KMS-11 (cell line): Measurements from ENCODE around the gene PES1.

ENCODE experiments used
- H2AFZ ChIP-seq: fragments of 200-600 bp; sonication (generic); 2 replicates; pipeline ENCODE4 v1.6.1; 2016; ENCODE audit warnings: antibody characterized with exemption, mixed run types, low read depth
- H3K27ac ChIP-seq: fragments of 200-600 bp; sonication (generic); 2 replicates; pipeline ENCODE4 v1.6.1; 2016; ENCODE audit warnings: mild to moderate bottlenecking, mixed run types
- H3K27me3 ChIP-seq: fragments of 200-600 bp; sonication (generic); 2 replicates; pipeline ENCODE4 v1.6.1; 2017; ENCODE audit warnings: mild to moderate bottlenecking, low read depth, mixed run types, moderate library complexity; ENCODE audit not compliant: insufficient read depth
- H3K36me3 ChIP-seq: fragments of 200-600 bp; sonication (generic); 2 replicates; pipeline ENCODE4 v1.6.1; 2017; ENCODE audit warnings: mild to moderate bottlenecking, mixed run types; ENCODE audit not compliant: insufficient read depth
- H3K4me1 ChIP-seq: fragments of 200-600 bp; sonication (generic); 2 replicates; pipeline ENCODE4 v1.6.1; 2016; ENCODE audit warnings: mild to moderate bottlenecking, low read depth, mixed run types; ENCODE audit not compliant: poor library complexity, severe bottlenecking
- H3K4me2 ChIP-seq: fragments of 200-600 bp; sonication (generic); 2 replicates; pipeline ENCODE4 v1.7.0; 2016; ENCODE audit warnings: mild to moderate bottlenecking, mixed run types
- H3K4me3 ChIP-seq: fragments of 200-600 bp; sonication (generic); IDR thresholded peaks from 2 replicates; pipeline ENCODE4 v1.6.1; 2017; ENCODE audit warnings: low read depth, low read length, mixed read lengths; ENCODE audit not compliant: insufficient read depth
- H3K79me2 ChIP-seq: fragments of 200-600 bp; sonication (generic); 2 replicates; pipeline ENCODE4 v1.6.1; 2016; ENCODE audit warnings: low read depth, mixed run types; ENCODE audit not compliant: insufficient read depth
- H3K9ac ChIP-seq: fragments of 200-600 bp; sonication (generic); 2 replicates; pipeline ENCODE4 v1.6.1; 2016; ENCODE audit warnings: mild to moderate bottlenecking, mixed run types
- H4K20me1 ChIP-seq: fragments of 200-600 bp; sonication (generic); 2 replicates; pipeline ENCODE4 v1.6.1; 2016; ENCODE audit warnings: mild to moderate bottlenecking, mixed run types; ENCODE audit not compliant: insufficient read depth
- TF ChIP-seq, protein P1 (sequence below): fragments of 200-600 bp; sonication (generic); conservative IDR thresholded peaks from 2 replicates; pipeline ENCODE4 v1.6.1; 2017; ENCODE audit warnings: low read depth, mild to moderate bottlenecking, antibody characterized with exemption, low read length, moderate library complexity, mixed read lengths

The PES1 gene

DNA sequence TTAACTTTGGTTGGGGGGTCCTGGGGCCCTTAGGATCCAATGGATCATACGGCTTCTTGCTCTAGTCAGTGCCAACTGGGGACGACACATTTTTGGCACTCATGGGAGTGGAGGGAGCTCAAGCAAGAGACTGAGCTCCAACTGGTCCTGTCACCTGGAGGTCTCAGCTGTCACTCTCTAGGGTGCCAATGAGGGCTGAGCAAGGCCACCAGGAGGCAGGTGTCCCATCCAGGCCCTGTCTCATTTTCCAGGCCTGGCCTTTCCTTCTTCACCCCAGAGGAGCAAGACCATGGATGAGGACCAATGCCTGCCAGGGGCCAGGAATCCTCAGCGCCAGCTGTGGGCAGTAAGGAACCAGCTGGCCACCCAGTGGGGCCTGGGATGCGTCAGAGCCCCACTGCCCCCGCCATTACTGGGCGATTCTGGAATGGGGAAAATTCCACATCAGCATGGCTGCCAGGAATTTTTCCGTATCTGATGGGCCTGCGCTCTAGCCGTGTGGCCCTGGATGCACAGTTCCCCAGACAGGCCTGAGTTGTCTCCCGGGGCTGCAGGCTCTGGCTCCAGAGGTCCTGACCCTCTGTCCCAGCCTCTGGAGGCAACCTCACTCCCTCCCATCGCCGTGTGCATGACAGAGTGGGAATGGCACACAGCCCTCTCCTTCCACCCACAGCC lies 16.6 kb downstream of the PES1 start:
- Histone ChIP-seq H4K20me1 (no peaks in the 10 kb centered on the region), H2AFZ (no peak overlapping the region), H3K36me3 (no peaks in the 10 kb centered on the region; the same call in 1 of the 2 replicates), H3K4me1 (no peaks in the 10 kb centered on the region), H3K4me3 (no peak overlapping the region), H3K9ac (no peak overlapping the region), H3K79me2 (no peaks in the 10 kb centered on the region), H3K27me3 (peaks cover 2% of the 10 kb centered on the region; the same call in 1 of the 2 replicates), H3K27ac (no peak overlapping the region), H3K4me2 (no peak overlapping the region)
- TF ChIP-seq, protein P1, sequence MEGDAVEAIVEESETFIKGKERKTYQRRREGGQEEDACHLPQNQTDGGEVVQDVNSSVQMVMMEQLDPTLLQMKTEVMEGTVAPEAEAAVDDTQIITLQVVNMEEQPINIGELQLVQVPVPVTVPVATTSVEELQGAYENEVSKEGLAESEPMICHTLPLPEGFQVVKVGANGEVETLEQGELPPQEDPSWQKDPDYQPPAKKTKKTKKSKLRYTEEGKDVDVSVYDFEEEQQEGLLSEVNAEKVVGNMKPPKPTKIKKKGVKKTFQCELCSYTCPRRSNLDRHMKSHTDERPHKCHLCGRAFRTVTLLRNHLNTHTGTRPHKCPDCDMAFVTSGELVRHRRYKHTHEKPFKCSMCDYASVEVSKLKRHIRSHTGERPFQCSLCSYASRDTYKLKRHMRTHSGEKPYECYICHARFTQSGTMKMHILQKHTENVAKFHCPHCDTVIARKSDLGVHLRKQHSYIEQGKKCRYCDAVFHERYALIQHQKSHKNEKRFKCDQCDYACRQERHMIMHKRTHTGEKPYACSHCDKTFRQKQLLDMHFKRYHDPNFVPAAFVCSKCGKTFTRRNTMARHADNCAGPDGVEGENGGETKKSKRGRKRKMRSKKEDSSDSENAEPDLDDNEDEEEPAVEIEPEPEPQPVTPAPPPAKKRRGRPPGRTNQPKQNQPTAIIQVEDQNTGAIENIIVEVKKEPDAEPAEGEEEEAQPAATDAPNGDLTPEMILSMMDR, result no peak

DNA sequence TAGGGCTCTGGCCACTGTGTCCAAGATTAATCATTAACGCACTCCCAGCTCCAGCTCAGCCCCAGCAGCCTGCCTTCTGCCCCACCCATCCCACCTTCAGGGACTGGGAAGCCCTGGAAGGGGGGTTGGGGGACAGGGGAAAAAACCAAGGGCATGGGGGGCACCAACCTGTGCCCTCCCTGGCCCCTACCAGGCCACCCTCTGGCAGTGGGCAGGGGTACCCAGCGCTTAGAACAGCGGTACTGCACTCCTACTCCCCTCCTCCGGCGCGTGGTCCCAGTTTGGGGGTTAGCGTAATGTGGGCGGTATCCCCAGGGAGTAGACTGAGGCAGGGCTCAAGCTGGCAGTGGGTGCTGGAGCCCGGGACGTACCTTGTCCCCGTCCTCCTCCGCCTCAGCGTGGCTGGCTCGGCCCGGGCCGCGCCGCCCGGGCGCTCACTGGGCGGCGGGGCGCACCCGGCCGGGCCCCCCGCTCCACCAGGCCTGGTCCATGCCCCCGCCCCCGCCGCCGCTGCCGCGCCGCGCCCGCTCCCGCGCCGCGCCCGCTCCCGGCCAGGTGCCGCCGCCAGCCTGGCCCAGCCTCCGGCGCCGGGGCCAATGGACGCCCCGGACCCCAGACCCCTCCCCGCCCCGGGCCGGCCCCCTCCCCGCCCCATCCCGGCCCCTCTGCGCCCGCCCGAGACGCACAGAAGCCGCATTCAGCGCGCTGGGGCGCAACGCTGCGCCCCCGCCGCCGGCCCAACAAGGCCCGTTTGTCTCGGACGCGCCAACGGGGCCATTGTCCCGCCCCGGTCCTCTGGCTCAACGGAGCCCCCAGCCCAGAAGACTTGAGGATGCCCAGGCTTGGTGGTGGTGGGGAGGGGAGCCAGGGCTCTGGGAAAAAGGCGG lies 17.4 kb downstream of the PES1 start, which contains the start of gene GAL3ST1:
Gene GAL3ST1, minus strand, starts transcription at position 571 of the 887 bp plus-strand sequence. CDS start 17,273 bp downstream, outside the sequence.
- no peak within 1 kb of the TSS for H3K9ac ChIP-seq
- H3K4me2 ChIP-seq, result no peak within 1 kb of the TSS
- no peaks in the 10 kb centered on the region for H4K20me1 ChIP-seq
- TF ChIP-seq, protein P1, result no peak
- H3K36me3 ChIP-seq, result no peaks in the 10 kb centered on the region
- no peaks in the 10 kb centered on the region for H3K79me2 ChIP-seq
- H3K27ac ChIP-seq, result no peak within 1 kb of the TSS
- H3K27me3 ChIP-seq, result peaks cover 5% of the 10 kb centered on the region; the same call in 1 of the 2 replicates
- no peak within 1 kb of the TSS for H3K4me3 ChIP-seq
- H3K4me1 ChIP-seq, result no peaks in the 10 kb centered on the region
- H2AFZ ChIP-seq, result no peak within 1 kb of the TSS

DNA sequence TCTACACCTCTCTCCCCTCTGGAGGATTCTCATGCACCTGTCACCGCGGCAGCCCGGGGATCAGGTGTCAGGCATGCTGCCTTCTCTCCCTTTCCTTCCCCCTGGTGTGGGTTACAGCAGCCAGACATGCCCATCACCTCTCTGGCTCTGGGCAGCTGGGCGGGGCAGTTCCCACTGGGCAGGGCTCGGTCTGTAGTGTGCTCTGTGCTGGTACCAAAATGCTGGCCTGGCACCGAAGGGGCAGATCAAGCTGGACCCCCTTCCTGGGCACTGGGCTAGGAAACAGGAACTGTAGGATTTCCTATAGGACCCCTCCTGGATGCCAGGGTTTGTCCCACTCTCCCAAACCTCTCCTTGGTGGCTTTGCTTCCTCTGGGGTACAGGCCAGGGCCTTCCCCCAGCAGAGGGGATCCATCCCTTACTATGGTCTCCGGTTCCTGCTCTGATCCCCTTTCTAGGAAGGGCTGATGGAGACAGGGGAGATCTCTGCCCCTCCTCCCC lies 18.1 kb downstream of the PES1 start:
- Histone ChIP-seq H3K36me3 (no peaks in the 10 kb centered on the region), H3K4me2 (no peak overlapping the region), H3K27me3 (peaks cover 5% of the 10 kb centered on the region; the same call in 1 of the 2 replicates), H3K79me2 (no peaks in the 10 kb centered on the region), H3K27ac (no peak overlapping the region), H3K4me1 (no peaks in the 10 kb centered on the region), H3K9ac (no peak overlapping the region), H2AFZ (no peak overlapping the region), H3K4me3 (no peak overlapping the region), H4K20me1 (no peaks in the 10 kb centered on the region)
- TF ChIP-seq, protein P1, result no peak

DNA sequence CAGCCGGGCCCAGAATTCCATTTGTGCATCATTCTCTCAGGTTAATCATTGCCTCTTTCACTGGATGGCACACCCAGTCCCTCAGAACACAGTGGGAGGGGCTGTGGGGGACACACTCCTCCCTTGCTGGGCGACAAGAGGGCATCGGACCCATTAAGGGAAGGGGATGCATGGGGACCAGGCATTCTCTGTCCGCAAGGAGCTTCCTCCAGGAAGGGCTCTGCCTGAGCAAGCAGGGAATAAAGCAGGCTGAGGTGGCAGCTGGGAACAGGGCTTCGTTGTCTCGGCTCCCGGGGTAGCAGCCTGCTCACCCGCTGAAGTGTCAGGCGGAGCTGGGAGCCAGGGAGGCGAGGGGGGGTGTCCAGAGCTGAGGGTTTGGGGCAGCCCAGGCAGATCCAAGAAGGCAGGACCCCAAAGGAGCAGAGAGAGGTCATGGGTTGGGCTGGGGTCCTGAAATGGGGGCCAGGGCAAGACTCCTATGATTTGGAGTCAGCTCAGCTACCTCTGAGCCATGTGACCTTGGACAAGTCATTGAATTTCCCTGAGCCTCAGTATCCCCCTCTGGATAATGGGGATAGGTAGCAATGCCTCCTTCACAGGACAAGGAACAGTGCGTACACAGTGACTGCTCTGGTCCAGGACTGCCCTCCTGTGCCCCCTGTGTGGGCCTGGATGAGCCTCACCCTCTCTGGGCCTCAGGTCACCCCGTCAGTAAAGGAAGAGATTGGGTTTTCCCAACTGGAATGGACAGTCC lies 18.7 kb downstream of the PES1 start:
- peaks cover 5% of the 10 kb centered on the region; the same call in 1 of the 2 replicates for H3K27me3 ChIP-seq
- H3K27ac ChIP-seq, result no peak overlapping the region
- TF ChIP-seq, protein P1, result no peak
- H3K9ac ChIP-seq, result no peak overlapping the region
- H2AFZ ChIP-seq, result no peak overlapping the region
- no peak overlapping the region for H3K4me2 ChIP-seq
- H3K36me3 ChIP-seq, result no peaks in the 10 kb centered on the region
- no peaks in the 10 kb centered on the region for H4K20me1 ChIP-seq
- no peaks in the 10 kb centered on the region for H3K4me1 ChIP-seq
- no peak overlapping the region for H3K4me3 ChIP-seq
- no peaks in the 10 kb centered on the region for H3K79me2 ChIP-seq
